BE2C (cell line): ENCODE data around the gene HS6ST1.
"Not testable (repeated sequence)": the region's sequence is repeated elsewhere in the genome, so short reads cannot be mapped to it uniquely, and the experiment has no call there.

Experiments
- DNase-seq: peaks from one replicate; pipeline ENCODE4 v3.0.0-alpha.2; 2020
- H3K27me3 ChIP-seq: fragments of 250-450 bp; sonication (Bioruptor Pico); 2 replicates; pipeline ENCODE4 v1.5.1; 2020; ENCODE audit warnings: mild to moderate bottlenecking
- H3K36me3 ChIP-seq: fragments of 250-450 bp; sonication (Bioruptor Pico); 2 replicates; pipeline ENCODE4 v1.5.1; 2020; ENCODE audit warnings: mild to moderate bottlenecking
- H3K4me1 ChIP-seq: fragments of 250-450 bp; sonication (Bioruptor Pico); 2 replicates; pipeline ENCODE4 v1.5.1; 2020
- H3K4me3 ChIP-seq: 2 replicates; pipeline ENCODE4 v1.5.1; 2011; ENCODE audit warnings: low read depth, low read length
- H3K9me3 ChIP-seq: fragments of 250-450 bp; sonication (Bioruptor Pico); 2 replicates; pipeline ENCODE4 v1.5.1; 2020
- TF ChIP-seq, protein P1 (sequence below): IDR thresholded peaks from 2 replicates; pipeline ENCODE4 v1.5.1; 2012; ENCODE audit warnings: mild to moderate bottlenecking, low read depth, low read length

HS6ST1 gene

GRCh38 chr2:128271911-128272600 lies 46.6 kb downstream of the HS6ST1 start:
- H3K4me3 ChIP-seq: no peak overlapping the region
- no peak for DNase-seq
- no peaks in the 10 kb centered on the region for H3K4me1 ChIP-seq
- H3K36me3 ChIP-seq: peaks cover 3% of the 10 kb centered on the region; the same call in 1 of the 2 replicates
- H3K27me3 ChIP-seq: no peaks in the 10 kb centered on the region
- no peaks in the 10 kb centered on the region for H3K9me3 ChIP-seq
- TF ChIP-seq, protein P1, sequence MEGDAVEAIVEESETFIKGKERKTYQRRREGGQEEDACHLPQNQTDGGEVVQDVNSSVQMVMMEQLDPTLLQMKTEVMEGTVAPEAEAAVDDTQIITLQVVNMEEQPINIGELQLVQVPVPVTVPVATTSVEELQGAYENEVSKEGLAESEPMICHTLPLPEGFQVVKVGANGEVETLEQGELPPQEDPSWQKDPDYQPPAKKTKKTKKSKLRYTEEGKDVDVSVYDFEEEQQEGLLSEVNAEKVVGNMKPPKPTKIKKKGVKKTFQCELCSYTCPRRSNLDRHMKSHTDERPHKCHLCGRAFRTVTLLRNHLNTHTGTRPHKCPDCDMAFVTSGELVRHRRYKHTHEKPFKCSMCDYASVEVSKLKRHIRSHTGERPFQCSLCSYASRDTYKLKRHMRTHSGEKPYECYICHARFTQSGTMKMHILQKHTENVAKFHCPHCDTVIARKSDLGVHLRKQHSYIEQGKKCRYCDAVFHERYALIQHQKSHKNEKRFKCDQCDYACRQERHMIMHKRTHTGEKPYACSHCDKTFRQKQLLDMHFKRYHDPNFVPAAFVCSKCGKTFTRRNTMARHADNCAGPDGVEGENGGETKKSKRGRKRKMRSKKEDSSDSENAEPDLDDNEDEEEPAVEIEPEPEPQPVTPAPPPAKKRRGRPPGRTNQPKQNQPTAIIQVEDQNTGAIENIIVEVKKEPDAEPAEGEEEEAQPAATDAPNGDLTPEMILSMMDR: no peak

DNA sequence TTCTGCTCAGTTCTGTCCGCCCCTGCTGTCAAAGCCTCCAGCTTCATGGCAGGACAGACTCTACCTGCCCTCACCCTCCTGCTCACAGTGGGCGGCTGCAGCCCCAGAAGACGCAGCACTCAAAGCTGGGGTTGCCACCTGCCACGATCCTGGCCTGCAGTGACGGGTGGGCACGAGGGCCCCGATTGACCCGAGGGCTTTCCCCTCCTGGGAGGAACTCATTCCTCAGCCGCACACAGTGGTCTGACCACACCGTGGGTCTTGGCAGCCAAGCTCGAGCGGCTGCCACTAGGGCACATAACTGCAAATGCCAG lies 47.1 kb downstream of the HS6ST1 start:
- no peak for DNase-seq

GRCh38 chr2:128270672-128271596 lies 47.7 kb downstream of the HS6ST1 start:
- TF ChIP-seq, protein P1: no peak
- no peak for DNase-seq
- Histone ChIP-seq H3K4me3 (no peak overlapping the region), H3K27me3 (no peaks in the 10 kb centered on the region), H3K36me3 (peaks cover 3% of the 10 kb centered on the region; the same call in 1 of the 2 replicates), H3K4me1 (no peaks in the 10 kb centered on the region), H3K9me3 (no peaks in the 10 kb centered on the region)

More for the DNA sequence above, 47.1 kb downstream of the HS6ST1 start:
- Histone ChIP-seq H3K36me3 (peaks cover 3% of the 10 kb centered on the region; the same call in 1 of the 2 replicates), H3K4me1 (no peaks in the 10 kb centered on the region), H3K9me3 (no peaks in the 10 kb centered on the region), H3K27me3 (no peaks in the 10 kb centered on the region), H3K4me3 (no peak overlapping the region)
- TF ChIP-seq, protein P1: no peak

DNA sequence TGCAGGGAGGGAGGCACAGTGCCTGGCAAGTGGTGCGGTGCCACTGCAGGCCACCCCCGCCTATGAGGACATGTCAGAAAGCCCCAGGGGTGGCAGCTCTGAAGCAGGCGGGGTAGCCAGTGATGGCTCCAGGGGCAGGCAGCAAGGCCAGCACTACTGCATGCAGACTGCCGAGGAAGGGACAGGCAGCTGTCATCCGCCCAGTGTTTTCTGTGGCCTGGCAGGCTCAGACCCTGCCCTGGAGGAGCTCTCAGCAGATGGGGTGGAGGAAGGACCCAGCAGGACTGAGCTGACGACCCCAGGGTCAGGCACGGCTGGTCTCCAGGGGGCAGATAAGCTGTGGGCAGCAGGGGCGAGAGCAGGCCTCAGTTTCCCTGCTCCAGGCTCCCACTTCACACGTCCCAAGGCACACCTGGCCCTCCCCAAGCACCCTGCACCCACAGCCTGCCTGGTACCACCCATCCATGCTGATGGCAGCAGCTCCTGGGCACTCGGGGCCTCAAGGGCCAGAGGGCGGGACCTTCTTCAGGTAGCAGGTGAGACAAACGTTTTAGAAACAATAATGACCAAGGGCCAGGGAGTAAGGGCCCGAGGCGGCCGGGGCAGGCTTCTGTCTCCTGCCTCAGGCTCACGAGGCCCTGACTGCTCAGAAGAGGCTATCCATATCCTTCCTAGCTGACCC lies 48.5 kb downstream of the HS6ST1 start:
- no peaks in the 10 kb centered on the region for H3K36me3 ChIP-seq
- TF ChIP-seq, protein P1: no peak
- no peaks in the 10 kb centered on the region for H3K27me3 ChIP-seq
- H3K4me1 ChIP-seq: no peaks in the 10 kb centered on the region
- no peak overlapping the region for H3K4me3 ChIP-seq
- no peak for DNase-seq
- H3K9me3 ChIP-seq: no peaks in the 10 kb centered on the region

- H3K36me3 ChIP-seq: no peaks in the 10 kb centered on the region
- H3K27me3 ChIP-seq: no peaks in the 10 kb centered on the region
- no peaks in the 10 kb centered on the region for H3K4me1 ChIP-seq
- H3K9me3 ChIP-seq: no peaks in the 10 kb centered on the region
- H3K4me3 ChIP-seq: no peak overlapping the region
- no peak for DNase-seq
- TF ChIP-seq, protein P1: no peak
These were observed 49.3 kb downstream of the HS6ST1 start for GRCh38 chr2:128269063-128269989.

- H3K36me3 ChIP-seq: not testable (repeated sequence)
These were observed 50.1 kb downstream of the HS6ST1 start for GRCh38 chr2:128268611-128269010.

DNA sequence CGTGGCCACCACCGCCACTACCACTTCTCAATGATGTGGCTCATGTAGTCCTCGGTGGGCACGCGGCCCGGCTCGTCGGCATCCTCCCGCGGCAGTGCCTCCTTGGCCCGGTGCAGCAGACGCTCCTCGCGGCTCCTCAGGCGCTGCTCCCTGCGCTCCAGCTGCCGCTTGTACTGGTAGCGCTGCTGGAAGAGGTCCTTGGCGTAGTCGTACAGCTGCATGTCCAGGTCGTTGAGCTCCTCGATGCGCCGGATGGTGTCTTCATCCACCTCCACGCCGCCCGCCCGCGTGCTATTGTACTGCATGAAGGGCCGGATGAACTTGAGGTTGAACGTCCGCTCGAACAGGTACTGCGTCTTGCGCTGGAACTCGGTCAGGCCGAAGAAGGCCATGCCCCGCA lies 50.5 kb downstream of the HS6ST1 start:
- H3K9me3 ChIP-seq, DNase-seq, H3K4me1 ChIP-seq, H3K4me3 ChIP-seq, H3K27me3 ChIP-seq, H3K36me3 ChIP-seq: not testable (repeated sequence)

More at GRCh38 chr2:128268611-128269010, 50.1 kb downstream of the HS6ST1 start:
- DNase-seq, H3K9me3 ChIP-seq, H3K27me3 ChIP-seq, H3K4me1 ChIP-seq, H3K4me3 ChIP-seq: not testable (repeated sequence)

- DNase-seq, H3K4me1 ChIP-seq, H3K4me3 ChIP-seq, H3K36me3 ChIP-seq, H3K9me3 ChIP-seq, H3K27me3 ChIP-seq: not testable (repeated sequence)
These were observed 51.0 kb downstream of the HS6ST1 start for GRCh38 chr2:128267649-128268048.

DNA sequence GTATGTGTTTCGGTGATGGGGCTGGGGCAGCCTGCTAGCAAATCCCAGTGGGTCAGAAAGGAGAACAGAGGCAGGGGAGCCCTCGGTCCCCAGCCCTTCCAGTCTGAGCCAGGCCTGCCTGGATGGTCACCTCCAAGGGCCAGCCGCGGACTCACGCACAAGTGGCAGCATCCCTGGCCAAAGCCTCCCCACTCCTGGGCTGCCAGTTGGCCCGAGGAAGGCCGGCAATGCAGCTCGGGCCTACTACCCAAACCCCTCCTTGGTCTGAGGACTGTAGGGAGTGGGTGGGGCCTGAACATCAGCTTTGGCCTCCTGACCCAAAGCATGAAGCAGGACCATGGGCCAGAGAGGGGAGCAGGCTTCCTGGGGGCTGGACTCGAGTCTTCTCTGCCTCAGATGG lies 51.5 kb downstream of the HS6ST1 start:
- not testable (repeated sequence) for H3K9me3 ChIP-seq, DNase-seq, H3K36me3 ChIP-seq, H3K4me3 ChIP-seq, H3K27me3 ChIP-seq, H3K4me1 ChIP-seq
